T-cell (primary cell): Measurements from ENCODE around the gene TMEM222. TPM values are rescaled to one million over a fixed set of nuclear protein-coding genes. Genes with fewer than 3 reads are reported as not detected.

Source experiments
- ATAC-seq, 4 experiments: fragments of 200-7000 bp in 3 of 4; fragments of 150-1000 bp in 1 of 4; cut with Tn5 transposase; replicated peaks in 1 of 4; 1 replicate in 3 of 4; 2 replicates in 1 of 4; pipeline ENCODE4 v1.10.0; 2021; ENCODE audit warnings: moderate library complexity in 3 of 4, mild to moderate bottlenecking in 2 of 4, moderate number of reproducible peaks in 1 of 4
- CTCF ChIA-PET, 2 donors: fragments of 300-600 bp; sonication (Branson Sonifier 250); formaldehyde crosslinking; loops; one replicate each; lab custom pipeline; 2022; ENCODE audit warnings: antibody characterized with exemption in 2 of 2; lab: Charles Lee
- POLR2A ChIA-PET, 2 donors: fragments of 300-600 bp; sonication (Branson Sonifier 250); formaldehyde crosslinking; loops; one replicate each; lab custom pipeline; 2022; ENCODE audit warnings: antibody characterized with exemption in 2 of 2; lab: Charles Lee
- DNase-seq, 35 experiments: peaks; one replicate each; pipeline versions ENCODE4 v3.0.0 to v3.0.0-alpha.2; 2013 to 2023
- H3K27ac ChIP-seq: one replicate; pipeline ENCODE4 v1.5.1; 2013; ENCODE audit warnings: low read length
- H3K27me3 ChIP-seq, 2 experiments: replicated peaks in 1 of 2; 1 replicate in 1 of 2; 2 replicates in 1 of 2; pipeline versions ENCODE4 v1.6.1 to v1.7.0; 2013; ENCODE audit warnings: low read length in 1 of 2, mixed read lengths in 1 of 2; ENCODE audit not compliant: control insufficient read depth in 2 of 2, insufficient read depth in 2 of 2; ENCODE audit errors: extremely low read depth in 1 of 2
- H3K36me3 ChIP-seq, 2 donors: 1 replicate in 1 of 2; 2 replicates in 1 of 2; pipeline versions ENCODE4 v1.6.1 to v1.7.0; 2013; ENCODE audit warnings: low read length in 1 of 2; ENCODE audit not compliant: control insufficient read depth in 2 of 2, insufficient read depth in 1 of 2; ENCODE audit errors: extremely low read depth in 1 of 2
- H3K4me1 ChIP-seq, 2 experiments: 1 replicate in 1 of 2; 2 replicates in 1 of 2; pipeline versions ENCODE4 v1.6.1 to v1.7.0; 2013; ENCODE audit warnings: low read length in 2 of 2, mixed read lengths in 1 of 2; ENCODE audit not compliant: insufficient read depth in 2 of 2, control insufficient read depth in 1 of 2; ENCODE audit errors: extremely low read depth in 1 of 2
- H3K4me3 ChIP-seq, 2 donors: 1 replicate in 1 of 2; 2 replicates in 1 of 2; pipeline versions ENCODE4 v1.5.1 to v1.7.0; 2013; ENCODE audit warnings: mild to moderate bottlenecking in 2 of 2, low read length in 1 of 2, moderate library complexity in 1 of 2; ENCODE audit not compliant: control insufficient read depth in 1 of 2; ENCODE audit errors: extremely low read depth in 1 of 2
- H3K9me3 ChIP-seq: 2 replicates; pipeline ENCODE4 v1.7.0; 2013
- H3K27ac Mint-ChIP-seq, 2 donors: one replicate each; pipeline ENCODE4 v1.8.0; 2020 to 2021; ENCODE audit warnings: mild to moderate bottlenecking in 2 of 2, mixed read lengths in 2 of 2
- H3K27me3 Mint-ChIP-seq, 2 donors: one replicate each; pipeline ENCODE4 v1.8.0; 2021 to 2022; ENCODE audit warnings: mixed read lengths in 2 of 2
- H3K36me3 Mint-ChIP-seq: one replicate; pipeline ENCODE4 v1.8.0; 2021; ENCODE audit warnings: mixed read lengths
- H3K4me1 Mint-ChIP-seq, 3 donors: one replicate each; pipeline ENCODE4 v1.8.0; 2020 to 2022; ENCODE audit warnings: mixed read lengths in 3 of 3, mild to moderate bottlenecking in 1 of 3
- H3K4me3 Mint-ChIP-seq, 3 donors: one replicate each; pipeline ENCODE4 v1.8.0; 2020 to 2022; ENCODE audit warnings: mild to moderate bottlenecking in 3 of 3, mixed read lengths in 3 of 3, moderate library complexity in 3 of 3
- H3K9me3 Mint-ChIP-seq, 3 donors: one replicate each; pipeline ENCODE4 v1.8.0; 2020 to 2022; ENCODE audit warnings: mixed read lengths in 3 of 3
- WGBS: methylation state at CpG from one replicate; pipeline ENCODE4 v1.1.5; 2013; ENCODE audit warnings: missing lambda C conversion rate; ENCODE audit not compliant: insufficient coverage; 5-methylcytosine and 5-hydroxymethylcytosine counted together
- total RNA-seq, 35 experiments: library from RNA in 6 of 35; stranded (reverse) in 6 of 35; fragments of 120-200 nt in 1 of 35; gene quantifications; one replicate each; pipeline versions ENCODE4 v1.2.1 to v1.2.4 and lab custom pipeline; 2013 to 2026

Gene TMEM222
- total RNA-seq, 5 donors from 2014 or later (not counting 1 experiment from before 2014, with no cell fraction given) = 25.2 to 48.8 (median 43.7) TPM

DNA sequence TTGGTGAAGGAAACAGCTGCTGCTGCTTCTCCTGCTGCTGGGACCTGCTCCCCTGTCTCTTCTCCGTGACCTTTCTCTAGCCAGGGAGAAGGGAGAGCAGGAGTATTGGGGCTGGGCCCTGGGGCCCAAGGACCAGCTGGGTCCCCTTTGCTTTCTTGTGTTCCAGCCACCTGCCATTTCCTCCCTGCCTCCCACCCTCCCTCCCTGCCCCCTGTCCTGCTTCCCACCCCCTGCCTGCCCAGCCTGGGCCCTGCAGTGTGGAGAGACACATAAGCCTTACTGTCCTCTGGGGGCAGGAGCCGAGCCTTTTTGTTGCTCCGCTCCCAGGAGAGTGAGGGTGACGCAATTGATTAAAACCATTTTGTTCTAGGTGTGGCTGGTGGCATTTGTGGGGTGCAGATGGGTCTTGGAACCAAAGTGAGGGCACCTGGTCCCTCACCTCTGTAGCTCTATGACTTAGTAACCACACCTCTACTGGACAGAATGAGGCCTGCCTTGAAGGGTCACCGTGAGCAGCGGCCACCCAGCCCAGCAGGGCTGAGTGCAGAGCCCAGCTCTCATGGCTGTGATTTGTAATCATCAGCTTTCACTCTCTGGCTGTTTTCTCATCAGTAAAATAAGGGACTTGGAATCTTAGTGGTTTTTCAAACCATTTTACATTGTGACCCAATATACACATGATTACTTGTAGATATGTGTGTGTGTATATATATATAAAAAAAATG, 13.9 kb upstream of the TMEM222 start:
- H3K9me3 Mint-ChIP-seq = no peaks in the 10 kb centered on the region
- H3K36me3 Mint-ChIP-seq = peaks cover 13% of the 10 kb centered on the region
- no peaks in the 10 kb centered on the region for H3K27me3 Mint-ChIP-seq
- no CpG with 5 or more reads among the region's 6 CpGs for WGBS
- ChIA-PET POLR2A (interaction anchor here in 1 of 2 donors (1.1 kb wide), 1 partner anchor 19 kb away, joined by 3 read pairs; no protein-coding TSS in a partner anchor), CTCF (interaction anchor here (0.6 to 2.0 kb wide), 4 partner anchors 9 to 219 kb away, joined by 3 to 5 read pairs (median 4); no protein-coding TSS in a partner anchor)
- Histone ChIP-seq H3K27ac (no peak overlapping the region), H3K4me3 (no peak overlapping the region), H3K4me1 (no peaks in the 10 kb centered on the region), H3K27me3 (no peaks in the 10 kb centered on the region), H3K9me3 (no peaks in the 10 kb centered on the region), H3K36me3 (peaks cover 23 to 37% of the 10 kb centered on the region in 2 donors)
- peak overlapping the region in 1 of 2 donors; percentile 22 for H3K27ac Mint-ChIP-seq
- no peaks in the 10 kb centered on the region for H3K4me1 Mint-ChIP-seq
- no peak for ATAC-seq
- DNase-seq = no peak
- no peak overlapping the region for H3K4me3 Mint-ChIP-seq

DNA sequence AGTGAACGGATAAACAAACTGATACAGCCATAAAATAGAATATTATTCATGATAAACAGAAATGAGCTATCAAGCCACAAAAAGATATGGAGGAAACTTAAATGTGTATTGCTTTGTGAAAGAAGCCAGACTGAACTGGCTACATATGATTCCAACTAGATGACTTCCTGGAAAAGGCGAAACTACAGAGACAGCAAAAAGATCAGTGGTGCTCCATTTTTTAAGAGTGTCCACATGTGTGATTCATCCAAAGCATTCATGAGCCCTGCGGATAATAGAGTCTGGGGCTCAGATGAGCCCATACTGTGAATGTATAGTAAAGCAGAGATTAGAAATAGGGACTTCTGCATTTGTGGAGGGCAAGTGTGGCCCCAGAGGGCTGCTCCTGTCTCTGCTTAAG, 7.8 kb upstream of the TMEM222 start:
- Histone ChIP-seq H3K27ac (no peak overlapping the region), H3K4me1 (no peaks in the 10 kb centered on the region), H3K4me3 (no peak overlapping the region), H3K36me3 (peaks cover 0 to 4% of the 10 kb centered on the region in 2 donors), H3K27me3 (peaks cover 0 to 2% of the 10 kb centered on the region in 2 experiments), H3K9me3 (no peaks in the 10 kb centered on the region)
- Mint-ChIP-seq H3K27ac (no peak overlapping the region), H3K27me3 (peaks cover 0 to 7% of the 10 kb centered on the region in 2 donors), H3K4me3 (no peak overlapping the region), H3K36me3 (no peaks in the 10 kb centered on the region), H3K4me1 (no peaks in the 10 kb centered on the region), H3K9me3 (no peaks in the 10 kb centered on the region)
- WGBS = 80% methylated on average over 2 of the region's 3 CpGs
- DNase-seq (no peak), ATAC-seq (no peak)
- POLR2A ChIA-PET = interaction anchor here in 1 of 2 donors (0.7 kb wide), 1 partner anchor 806 kb away, joined by 8 read pairs; no protein-coding TSS in a partner anchor
- CTCF ChIA-PET = no interaction called here

- Mint-ChIP-seq H3K9me3 (no peaks in the 10 kb centered on the region), H3K27ac (no peak overlapping the region), H3K27me3 (peaks cover 0 to 9% of the 10 kb centered on the region in 2 donors), H3K36me3 (no peaks in the 10 kb centered on the region), H3K4me3 (no peak overlapping the region), H3K4me1 (no peaks in the 10 kb centered on the region)
- Histone ChIP-seq H3K27me3 (peaks cover 0 to 5% of the 10 kb centered on the region in 2 experiments), H3K36me3 (peaks cover 0 to 4% of the 10 kb centered on the region in 2 donors), H3K4me3 (no peak overlapping the region), H3K4me1 (no peaks in the 10 kb centered on the region), H3K9me3 (no peaks in the 10 kb centered on the region), H3K27ac (no peak overlapping the region)
- no CpG with 5 or more reads among the region's 2 CpGs for WGBS
- no peak for ATAC-seq
- no peak for DNase-seq
- CTCF ChIA-PET = interaction anchor here in 1 of 2 donors (0.6 kb wide), 1 partner anchor 13 kb away, joined by 5 read pairs; no protein-coding TSS in a partner anchor
- POLR2A ChIA-PET = interaction anchor here (0.7 kb wide), 2 partner anchors 355 to 805 kb away, joined by 8 to 9 read pairs; no protein-coding TSS in a partner anchor
Observed at GRCh38 chr1:27314737-27315136, 7.2 kb upstream of the TMEM222 start.

GRCh38 chr1:27316860-27317259, 5.1 kb upstream of the TMEM222 start:
- H3K27me3 ChIP-seq = peaks cover 0 to 5% of the 10 kb centered on the region in 2 experiments
- H3K9me3 ChIP-seq = no peaks in the 10 kb centered on the region
- no peak overlapping the region for H3K27ac ChIP-seq
- no peak overlapping the region for H3K4me3 Mint-ChIP-seq
- ChIA-PET POLR2A (interaction anchor here in 1 of 2 donors (0.6 kb wide), 1 partner anchor 141 kb away, joined by 4 read pairs; no protein-coding TSS in a partner anchor), CTCF (interaction anchor here in 1 of 2 donors (0.6 to 0.8 kb wide), 2 partner anchors 10 to 319 kb away, joined by 3 read pairs; no protein-coding TSS in a partner anchor)
- no peak overlapping the region for H3K27ac Mint-ChIP-seq
- H3K4me1 ChIP-seq = peaks cover 0 to 7% of the 10 kb centered on the region in 2 experiments
- DNase-seq = no peak
- no peaks in the 10 kb centered on the region for H3K9me3 Mint-ChIP-seq
- H3K36me3 ChIP-seq = no peaks in the 10 kb centered on the region
- peaks cover 3 to 12% of the 10 kb centered on the region in 2 donors for H3K27me3 Mint-ChIP-seq
- no peaks in the 10 kb centered on the region for H3K36me3 Mint-ChIP-seq
- H3K4me3 ChIP-seq = no peak overlapping the region
- ATAC-seq = no peak
- H3K4me1 Mint-ChIP-seq = peaks cover 7 to 9% (median 8%) of the 10 kb centered on the region in 3 donors
- 98% methylated on average over 5 of the region's 5 CpGs for WGBS

GRCh38 chr1:27318136-27318535, 3.8 kb upstream of the TMEM222 start:
- no peaks in the 10 kb centered on the region for H3K9me3 ChIP-seq

GRCh38 chr1:27318596-27318995, 3.4 kb upstream of the TMEM222 start:
- POLR2A ChIA-PET = interaction anchor here in 1 of 2 donors (0.6 kb wide), 1 partner anchor 20 kb away, joined by 11 read pairs; no protein-coding TSS in a partner anchor
- H3K9me3 Mint-ChIP-seq = no peaks in the 10 kb centered on the region

More at GRCh38 chr1:27318136-27318535, 3.8 kb upstream of the TMEM222 start:
- H3K4me3 ChIP-seq = no peak overlapping the region
- ChIA-PET CTCF (no interaction called here), POLR2A (interaction anchor here in 1 of 2 donors (0.6 kb wide), 1 partner anchor 20 kb away, joined by 11 read pairs; no protein-coding TSS in a partner anchor)
- no peak for DNase-seq
- Mint-ChIP-seq H3K9me3 (no peaks in the 10 kb centered on the region), H3K36me3 (no peaks in the 10 kb centered on the region), H3K27me3 (peaks cover 3 to 12% of the 10 kb centered on the region in 2 donors), H3K27ac (no peak overlapping the region), H3K4me3 (no peak overlapping the region), H3K4me1 (peaks cover 14 to 18% (median 15%) of the 10 kb centered on the region in 3 donors)
- no peak for ATAC-seq
- no peaks in the 10 kb centered on the region for H3K36me3 ChIP-seq
- H3K27ac ChIP-seq = no peak overlapping the region
- H3K27me3 ChIP-seq = peaks cover 0 to 5% of the 10 kb centered on the region in 2 experiments
- 58% methylated on average over 4 of the region's 4 CpGs for WGBS
- H3K4me1 ChIP-seq = peaks cover 4 to 13% of the 10 kb centered on the region in 2 experiments

More at GRCh38 chr1:27318596-27318995, 3.4 kb upstream of the TMEM222 start:
- peaks cover under 1% of the 10 kb centered on the region for H3K36me3 Mint-ChIP-seq
- H3K4me1 Mint-ChIP-seq = peaks cover 19 to 22% (median 20%) of the 10 kb centered on the region in 3 donors
- peaks cover 0 to 5% of the 10 kb centered on the region in 2 experiments for H3K27me3 ChIP-seq
- H3K36me3 ChIP-seq = no peaks in the 10 kb centered on the region
- CTCF ChIA-PET = interaction anchor here (0.7 to 0.8 kb wide), 3 partner anchors 41 to 1393 kb away, joined by 3 to 10 read pairs (median 7); no protein-coding TSS in a partner anchor
- H3K27me3 Mint-ChIP-seq = peaks cover 3 to 12% of the 10 kb centered on the region in 2 donors
- no peak overlapping the region for H3K4me3 Mint-ChIP-seq
- WGBS = no CpG with 5 or more reads among the region's 1 CpG
- no peak overlapping the region for H3K27ac Mint-ChIP-seq
- no peak for DNase-seq
- no peaks in the 10 kb centered on the region for H3K9me3 ChIP-seq
- no peak overlapping the region for H3K4me3 ChIP-seq
- H3K27ac ChIP-seq = no peak overlapping the region
- ATAC-seq = no peak
- peaks cover 6 to 18% of the 10 kb centered on the region in 2 experiments for H3K4me1 ChIP-seq
